ENCODE results near the gene CARMIL1.

CARMIL1 gene

GRCh38 chr6:25410102-25410501, 130.9 kb downstream of the CARMIL1 start:
- TF ChIP-seq CREB5 (CRISPR knock-in tag; IDR thresholded peaks at IDR 0.05; ENCODE audit: low read depth): no peak
- no peak for TF ChIP-seq PPARA (CRISPR knock-in tag; IDR thresholded peaks at IDR 0.05; ENCODE audit: borderline replicate concordance)
- no peak for TF ChIP-seq PATZ1 (CRISPR knock-in tag; IDR thresholded peaks at IDR 0.05; ENCODE audit: borderline replicate concordance)
- ATAC-seq: no peak

GRCh38 chr6:25411316-25411950, 132.3 kb downstream of the CARMIL1 start:
- no peak for TF ChIP-seq CSRNP3 (CRISPR knock-in tag; IDR thresholded peaks at IDR 0.05)
- no peak for TF ChIP-seq ZNF70 (CRISPR knock-in tag; IDR thresholded peaks at IDR 0.05)
- no peak for TF ChIP-seq CSDC2 (CRISPR knock-in tag; IDR thresholded peaks at IDR 0.05)
- TF ChIP-seq ZNF565 (CRISPR knock-in tag; conservative IDR thresholded peaks at IDR 0.05; ENCODE audit: low read depth): no peak
- no peak for TF ChIP-seq PATZ1 (CRISPR knock-in tag; IDR thresholded peaks at IDR 0.05; ENCODE audit: borderline replicate concordance)
- no peak for TF ChIP-seq BACH2 (CRISPR knock-in tag; IDR thresholded peaks at IDR 0.05; ENCODE audit: borderline replicate concordance)
- no peak for ATAC-seq

GRCh38 chr6:25413207-25413905, 134.2 kb downstream of the CARMIL1 start:
- ATAC-seq: no peak

More at GRCh38 chr6:25413207-25413905, 134.2 kb downstream of the CARMIL1 start:
- TF ChIP-seq TCF4 (CRISPR knock-in tag; IDR thresholded peaks at IDR 0.05; ENCODE audit: borderline replicate concordance): no peak
- TF ChIP-seq CSRNP3 (CRISPR knock-in tag; IDR thresholded peaks at IDR 0.05): no peak
- TF ChIP-seq ZFP30 (CRISPR knock-in tag; IDR thresholded peaks at IDR 0.05): no peak
- TF ChIP-seq ZNF8 (CRISPR knock-in tag; IDR thresholded peaks at IDR 0.05): no peak
- no peak for TF ChIP-seq POU6F1 (CRISPR knock-in tag; IDR thresholded peaks at IDR 0.05; ENCODE audit: borderline replicate concordance, low read depth)
- TF ChIP-seq CREB5 (CRISPR knock-in tag; IDR thresholded peaks at IDR 0.05; ENCODE audit: low read depth): no peak
- TF ChIP-seq BACH2 (CRISPR knock-in tag; IDR thresholded peaks at IDR 0.05; ENCODE audit: borderline replicate concordance): no peak
- no peak for TF ChIP-seq ZNF70 (CRISPR knock-in tag; IDR thresholded peaks at IDR 0.05)
- no peak for TF ChIP-seq ZFP3 (CRISPR knock-in tag; IDR thresholded peaks at IDR 0.05)
- TF ChIP-seq CSDC2 (CRISPR knock-in tag; IDR thresholded peaks at IDR 0.05): no peak
- no peak for TF ChIP-seq TOX (CRISPR knock-in tag; IDR thresholded peaks at IDR 0.05; ENCODE audit: borderline replicate concordance)
- TF ChIP-seq RARB (CRISPR knock-in tag; IDR thresholded peaks at IDR 0.05): no peak
- TF ChIP-seq ARNTL (CRISPR knock-in tag; IDR thresholded peaks at IDR 0.05; ENCODE audit: borderline replicate concordance, low read depth): no peak
- no peak for TF ChIP-seq ISL1 (CRISPR knock-in tag; IDR thresholded peaks at IDR 0.05)
- TF ChIP-seq PPARA (CRISPR knock-in tag; IDR thresholded peaks at IDR 0.05; ENCODE audit: borderline replicate concordance): no peak
- TF ChIP-seq ZNF565 (CRISPR knock-in tag; conservative IDR thresholded peaks at IDR 0.05; ENCODE audit: low read depth): no peak
